HEK293 (cell line): ENCODE data around the gene CENPM.

Experiments used
- CTCF ChIA-PET: fragments of 350-600 bp; formaldehyde crosslinking; extraction: SDS; loops from one replicate; lab custom pipeline; 2021; ENCODE audit warnings: antibody characterized with exemption; lab: Yijun Ruan, JAX
- POLR2A ChIA-PET: fragments of 300-600 bp; formaldehyde crosslinking; extraction: SDS; loops from one replicate; lab custom pipeline; 2020; ENCODE audit warnings: antibody characterized with exemption, inconsistent platforms; lab: Yijun Ruan, JAX
- H3K27ac ChIP-seq: fragments of 200-500 bp; sonication (Bioruptor generic); 2 replicates; pipeline ENCODE4 v1.5.1; 2014; ENCODE audit warnings: low read depth, low read length, control low read depth, inconsistent platforms; ENCODE audit errors: extremely low read depth
- H3K36me3 ChIP-seq, 2 experiments: fragments of 200-500 bp in 1 of 2; sonication (Bioruptor generic) in 1 of 2; 1 replicate in 1 of 2; 2 replicates in 1 of 2; pipeline ENCODE4 v1.5.1; 2014 to 2017; ENCODE audit warnings: inconsistent platforms in 2 of 2, low read length in 2 of 2; ENCODE audit not compliant: control insufficient read depth in 2 of 2, insufficient read depth in 1 of 2
- H3K4me1 ChIP-seq: fragments of 200-500 bp; sonication (Bioruptor generic); 2 replicates; pipeline ENCODE4 v1.5.1; 2014; ENCODE audit warnings: mild to moderate bottlenecking, low read length, inconsistent platforms; ENCODE audit not compliant: control insufficient read depth, insufficient read depth
- H3K4me3 ChIP-seq: 2 replicates; pipeline ENCODE4 v1.5.1; 2011; ENCODE audit warnings: low read depth, mild to moderate bottlenecking, control low read depth, low read length, moderate library complexity
- H3K9me3 ChIP-seq: fragments of 200-500 bp; sonication (Bioruptor generic); 2 replicates; pipeline ENCODE4 v1.5.1; 2014; ENCODE audit warnings: low read depth, low read length, inconsistent platforms; ENCODE audit not compliant: control insufficient read depth, insufficient read depth
- BCL11B ChIP-seq: fragments of 450-650 bp; formaldehyde crosslinking; IDR thresholded peaks from 2 replicates; pipeline ENCODE4 v1.5.1; 2016; ENCODE audit warnings: low read depth, missing biosample characterization, missing genetic modification characterization
- GLIS1 ChIP-seq: fragments of 450-650 bp; formaldehyde crosslinking; IDR thresholded peaks from 2 replicates; pipeline ENCODE4 v1.5.1; 2016; ENCODE audit warnings: missing biosample characterization, missing genetic modification characterization
- KLF17 ChIP-seq: fragments of 450-650 bp; formaldehyde crosslinking; IDR thresholded peaks from 2 replicates; pipeline ENCODE4 v1.5.1; 2016; ENCODE audit warnings: missing biosample characterization, missing genetic modification characterization
- KLF7 ChIP-seq: fragments of 450-650 bp; formaldehyde crosslinking; IDR thresholded peaks from 2 replicates; pipeline ENCODE4 v1.5.1; 2016; ENCODE audit warnings: missing biosample characterization, missing genetic modification characterization, borderline replicate concordance
- OVOL3 ChIP-seq: fragments of 450-650 bp; formaldehyde crosslinking; IDR thresholded peaks from 2 replicates; pipeline ENCODE4 v1.5.1; 2016; ENCODE audit warnings: missing biosample characterization, missing genetic modification characterization
- PBX3 ChIP-seq: sonication (generic); formaldehyde crosslinking; IDR thresholded peaks from 2 replicates; pipeline ENCODE4 v1.8.1; 2022; ENCODE audit warnings: mild to moderate bottlenecking, moderate library complexity, missing genetic modification reagents
- ZEB2 ChIP-seq: fragments of 450-650 bp; formaldehyde crosslinking; IDR thresholded peaks from 2 replicates; pipeline ENCODE4 v1.5.1; 2016; ENCODE audit warnings: missing biosample characterization, missing genetic modification characterization
- ZNF184 ChIP-seq: fragments of 450-650 bp; IDR thresholded peaks from 2 replicates; pipeline ENCODE4 v1.5.1; 2018; ENCODE audit warnings: missing biosample characterization, mild to moderate bottlenecking, missing genetic modification characterization
- ZNF239 ChIP-seq: fragments of 450-650 bp; formaldehyde crosslinking; IDR thresholded peaks from 2 replicates; pipeline ENCODE4 v1.5.1; 2016; ENCODE audit warnings: missing biosample characterization, missing genetic modification characterization
- ZNF266 ChIP-seq: fragments of 450-650 bp; formaldehyde crosslinking; IDR thresholded peaks from 2 replicates; pipeline ENCODE4 v1.5.1; 2016; ENCODE audit warnings: missing biosample characterization, missing genetic modification characterization, low read depth
- ZNF510 ChIP-seq: fragments of 450-650 bp; formaldehyde crosslinking; IDR thresholded peaks from 2 replicates; pipeline ENCODE4 v1.5.1; 2018; ENCODE audit warnings: mild to moderate bottlenecking, missing genetic modification characterization, missing biosample characterization; ENCODE audit not compliant: insufficient replicate concordance
- ZNF549 ChIP-seq: fragments of 450-650 bp; IDR thresholded peaks from 2 replicates; pipeline ENCODE4 v1.5.1; 2018; ENCODE audit warnings: missing biosample characterization, missing genetic modification characterization, mild to moderate bottlenecking, inconsistent platforms, moderate library complexity
- ZNF561 ChIP-seq: fragments of 450-650 bp; IDR thresholded peaks from 2 replicates; pipeline ENCODE4 v1.5.1; 2018; ENCODE audit warnings: missing biosample characterization, missing genetic modification characterization, borderline replicate concordance
- ZNF600 ChIP-seq: fragments of 450-650 bp; formaldehyde crosslinking; IDR thresholded peaks from 2 replicates; pipeline ENCODE4 v1.5.1; 2016; ENCODE audit warnings: missing biosample characterization, missing genetic modification characterization
- ZNF626 ChIP-seq: fragments of 450-650 bp; sonication (Bioruptor Pico); formaldehyde crosslinking; IDR thresholded peaks from 2 replicates; pipeline ENCODE4 v1.5.1; 2018; ENCODE audit warnings: missing biosample characterization, missing genetic modification characterization, inconsistent platforms
- ZNF629 ChIP-seq: fragments of 450-650 bp; formaldehyde crosslinking; IDR thresholded peaks from 2 replicates; pipeline ENCODE4 v1.5.1; 2017; ENCODE audit warnings: missing biosample characterization, missing genetic modification characterization
- ZNF664 ChIP-seq: fragments of 450-650 bp; formaldehyde crosslinking; IDR thresholded peaks from 2 replicates; pipeline ENCODE4 v1.5.1; 2016; ENCODE audit warnings: missing biosample characterization, missing genetic modification characterization
- ZNF670 ChIP-seq: fragments of 450-650 bp; formaldehyde crosslinking; IDR thresholded peaks from 2 replicates; pipeline ENCODE4 v1.5.1; 2016; ENCODE audit warnings: missing biosample characterization, missing genetic modification characterization, low read depth
- ZNF701 ChIP-seq: fragments of 450-650 bp; formaldehyde crosslinking; IDR thresholded peaks from 2 replicates; pipeline ENCODE4 v1.5.1; 2016; ENCODE audit warnings: missing biosample characterization, missing genetic modification characterization
- ZNF76 ChIP-seq: fragments of 450-650 bp; formaldehyde crosslinking; IDR thresholded peaks from 2 replicates; pipeline ENCODE4; 2016; ENCODE audit warnings: low read depth, missing biosample characterization, missing genetic modification characterization, borderline replicate concordance
- ZNF785 ChIP-seq: fragments of 450-650 bp; formaldehyde crosslinking; IDR thresholded peaks from 2 replicates; pipeline ENCODE4 v1.5.1; 2016; ENCODE audit warnings: missing biosample characterization, missing genetic modification characterization
- ZSCAN5A ChIP-seq: fragments of 450-650 bp; formaldehyde crosslinking; IDR thresholded peaks from 2 replicates; pipeline ENCODE4 v1.5.1; 2016; ENCODE audit warnings: missing biosample characterization, missing genetic modification characterization
- TF ChIP-seq, protein P1 (sequence below): fragments of 450-650 bp; formaldehyde crosslinking; IDR thresholded peaks from 2 replicates; pipeline ENCODE4 v1.5.1; 2016; ENCODE audit warnings: missing biosample characterization, missing genetic modification characterization, low read depth
- TF ChIP-seq, protein P2 (sequence below): fragments of 450-650 bp; formaldehyde crosslinking; IDR thresholded peaks from 2 replicates; pipeline ENCODE4 v1.5.1; 2016; ENCODE audit warnings: missing biosample characterization, missing genetic modification characterization, borderline replicate concordance

The CENPM gene

DNA sequence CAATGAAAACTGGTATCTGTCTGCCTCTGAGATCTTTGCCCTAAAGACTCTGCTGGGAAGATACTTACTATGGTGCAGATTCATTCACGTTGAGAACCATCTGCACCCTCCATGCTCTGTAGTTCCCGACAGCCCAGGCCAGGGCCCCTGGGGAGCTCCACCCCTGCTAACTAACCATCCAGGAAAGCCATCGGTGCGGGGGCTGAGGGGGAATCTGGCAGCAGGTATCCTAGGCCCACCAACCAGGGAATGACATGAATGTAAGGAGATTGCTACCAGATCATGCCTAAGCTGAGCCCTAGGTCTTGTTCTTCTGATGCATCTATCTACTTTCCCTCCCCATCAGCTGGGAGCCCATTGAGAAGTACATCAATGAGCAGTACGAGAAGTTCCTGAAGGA lies 40.3 kb upstream of the CENPM start:
- ChIA-PET POLR2A (interaction anchor here (0.6 to 1.5 kb wide), 2 partner anchors 52 to 92 kb away, joined by 3 to 5 read pairs; partner anchors contain the start of gene SMDT1), CTCF (interaction anchor here (0.6 to 0.7 kb wide), 2 partner anchors 8 to 21 kb away, joined by 3 to 5 read pairs; no protein-coding TSS in a partner anchor)
- no peak for TF ChIP-seq KLF17
- TF ChIP-seq, protein P1, sequence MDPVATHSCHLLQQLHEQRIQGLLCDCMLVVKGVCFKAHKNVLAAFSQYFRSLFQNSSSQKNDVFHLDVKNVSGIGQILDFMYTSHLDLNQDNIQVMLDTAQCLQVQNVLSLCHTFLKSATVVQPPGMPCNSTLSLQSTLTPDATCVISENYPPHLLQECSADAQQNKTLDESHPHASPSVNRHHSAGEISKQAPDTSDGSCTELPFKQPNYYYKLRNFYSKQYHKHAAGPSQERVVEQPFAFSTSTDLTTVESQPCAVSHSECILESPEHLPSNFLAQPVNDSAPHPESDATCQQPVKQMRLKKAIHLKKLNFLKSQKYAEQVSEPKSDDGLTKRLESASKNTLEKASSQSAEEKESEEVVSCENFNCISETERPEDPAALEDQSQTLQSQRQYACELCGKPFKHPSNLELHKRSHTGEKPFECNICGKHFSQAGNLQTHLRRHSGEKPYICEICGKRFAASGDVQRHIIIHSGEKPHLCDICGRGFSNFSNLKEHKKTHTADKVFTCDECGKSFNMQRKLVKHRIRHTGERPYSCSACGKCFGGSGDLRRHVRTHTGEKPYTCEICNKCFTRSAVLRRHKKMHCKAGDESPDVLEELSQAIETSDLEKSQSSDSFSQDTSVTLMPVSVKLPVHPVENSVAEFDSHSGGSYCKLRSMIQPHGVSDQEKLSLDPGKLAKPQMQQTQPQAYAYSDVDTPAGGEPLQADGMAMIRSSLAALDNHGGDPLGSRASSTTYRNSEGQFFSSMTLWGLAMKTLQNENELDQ (tag by site-specific recombination): no peak
- TF ChIP-seq ZNF76 (tag by site-specific recombination): no peak
- TF ChIP-seq ZEB2: no peak
- no peak for TF ChIP-seq ZNF510 (tag by site-specific recombination)
- no peak for TF ChIP-seq ZNF239 (tag by site-specific recombination)
- no peak for TF ChIP-seq ZNF549 (tag by site-specific recombination)
- no peak for TF ChIP-seq GLIS1 (tag by site-specific recombination)
- no peak for TF ChIP-seq ZNF266 (tag by site-specific recombination)
- no peak for TF ChIP-seq PBX3 (CRISPR knock-in tag)

DNA sequence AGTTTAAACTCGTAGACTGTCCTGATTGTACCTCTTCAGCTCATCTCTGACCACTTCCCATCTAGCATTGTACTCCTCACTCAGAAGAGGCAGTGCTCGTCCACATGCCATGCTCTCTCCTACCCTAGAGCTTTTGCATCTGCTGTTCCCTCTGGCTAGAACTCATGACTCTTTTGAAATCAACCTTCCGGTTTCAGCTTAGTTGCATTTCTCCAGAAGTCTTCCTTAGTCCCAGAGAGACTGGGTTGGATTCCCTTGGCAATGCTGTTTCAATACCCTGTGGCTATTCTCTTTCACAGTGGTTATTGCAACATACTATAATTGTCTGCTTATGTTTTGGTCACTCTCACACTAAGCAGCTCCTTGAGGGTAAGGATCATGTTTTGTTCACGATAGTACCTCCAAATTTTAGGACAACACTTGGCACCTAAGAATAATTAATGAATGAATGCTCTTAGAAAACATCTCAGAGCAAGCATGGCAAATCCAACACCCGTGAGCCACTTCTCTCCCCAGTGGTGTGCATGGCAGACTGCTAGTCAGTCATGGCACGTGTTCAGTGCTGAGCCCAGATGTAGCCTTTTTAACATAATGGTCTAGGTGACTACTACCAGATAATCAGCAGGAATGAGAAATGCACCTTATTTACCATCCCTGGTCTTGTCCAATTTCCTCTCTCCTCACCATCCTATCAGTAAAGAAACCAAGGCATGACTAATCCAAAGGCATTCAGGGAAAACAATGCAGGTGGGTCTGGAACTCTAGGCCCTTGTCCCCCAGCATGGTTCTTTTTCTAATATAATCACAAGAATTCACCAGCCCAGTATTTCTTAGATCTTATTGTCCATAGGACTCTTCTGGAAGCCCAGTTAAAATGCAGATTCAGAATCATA lies 36.8 kb upstream of the CENPM start:
- CTCF ChIA-PET: no interaction called here
- TF ChIP-seq ZNF266 (tag by site-specific recombination) (no peak), ZNF670 (tag by site-specific recombination) (no peak), ZNF626 (tag by site-specific recombination) (no peak), ZNF184 (tag by site-specific recombination) (no peak), ZNF600 (tag by site-specific recombination) (no peak), KLF7 (tag by site-specific recombination) (no peak), ZNF629 (tag by site-specific recombination) (no peak), ZNF785 (tag by site-specific recombination) (no peak), GLIS1 (tag by site-specific recombination) (no peak), ZNF664 (tag by site-specific recombination) (no peak), BCL11B (tag by site-specific recombination) (no peak), OVOL3 (tag by site-specific recombination) (no peak), ZNF701 (tag by site-specific recombination) (no peak), ZNF561 (no peak), ZSCAN5A (tag by site-specific recombination) (no peak)
- TF ChIP-seq, protein P2, sequence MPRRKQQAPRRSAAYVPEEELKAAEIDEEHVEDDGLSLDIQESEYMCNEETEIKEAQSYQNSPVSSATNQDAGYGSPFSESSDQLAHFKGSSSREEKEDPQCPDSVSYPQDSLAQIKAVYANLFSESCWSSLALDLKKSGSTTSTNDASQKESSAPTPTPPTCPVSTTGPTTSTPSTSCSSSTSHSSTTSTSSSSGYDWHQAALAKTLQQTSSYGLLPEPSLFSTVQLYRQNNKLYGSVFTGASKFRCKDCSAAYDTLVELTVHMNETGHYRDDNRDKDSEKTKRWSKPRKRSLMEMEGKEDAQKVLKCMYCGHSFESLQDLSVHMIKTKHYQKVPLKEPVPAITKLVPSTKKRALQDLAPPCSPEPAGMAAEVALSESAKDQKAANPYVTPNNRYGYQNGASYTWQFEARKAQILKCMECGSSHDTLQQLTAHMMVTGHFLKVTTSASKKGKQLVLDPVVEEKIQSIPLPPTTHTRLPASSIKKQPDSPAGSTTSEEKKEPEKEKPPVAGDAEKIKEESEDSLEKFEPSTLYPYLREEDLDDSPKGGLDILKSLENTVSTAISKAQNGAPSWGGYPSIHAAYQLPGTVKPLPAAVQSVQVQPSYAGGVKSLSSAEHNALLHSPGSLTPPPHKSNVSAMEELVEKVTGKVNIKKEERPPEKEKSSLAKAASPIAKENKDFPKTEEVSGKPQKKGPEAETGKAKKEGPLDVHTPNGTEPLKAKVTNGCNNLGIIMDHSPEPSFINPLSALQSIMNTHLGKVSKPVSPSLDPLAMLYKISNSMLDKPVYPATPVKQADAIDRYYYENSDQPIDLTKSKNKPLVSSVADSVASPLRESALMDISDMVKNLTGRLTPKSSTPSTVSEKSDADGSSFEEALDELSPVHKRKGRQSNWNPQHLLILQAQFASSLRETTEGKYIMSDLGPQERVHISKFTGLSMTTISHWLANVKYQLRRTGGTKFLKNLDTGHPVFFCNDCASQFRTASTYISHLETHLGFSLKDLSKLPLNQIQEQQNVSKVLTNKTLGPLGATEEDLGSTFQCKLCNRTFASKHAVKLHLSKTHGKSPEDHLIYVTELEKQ (tag by site-specific recombination): no peak
- POLR2A ChIA-PET: interaction anchor here (1.3 kb wide), 1 partner anchor 96 kb away, joined by 4 read pairs; the partner anchor contains the start of gene SMDT1

More for the DNA sequence above, 40.3 kb upstream of the CENPM start:
- Histone ChIP-seq H3K4me3 (no peak overlapping the region), H3K27ac (no peak overlapping the region), H3K36me3 (peaks cover 0 to 8% of the 10 kb centered on the region in 2 experiments; a peak in 1 of 3 replicates), H3K9me3 (no peaks in the 10 kb centered on the region), H3K4me1 (no peaks in the 10 kb centered on the region)

More for the DNA sequence above, 36.8 kb upstream of the CENPM start:
- Histone ChIP-seq H3K9me3 (no peaks in the 10 kb centered on the region), H3K4me1 (no peaks in the 10 kb centered on the region), H3K4me3 (no peak overlapping the region), H3K36me3 (peaks cover 0 to 5% of the 10 kb centered on the region in 2 experiments; a peak in 1 of 3 replicates), H3K27ac (no peak overlapping the region)
